Omental fat pad (tissue), 4 donors: ENCODE data around the gene C19orf38. TPM values are rescaled to one million over a fixed set of nuclear protein-coding genes. Genes with fewer than 3 reads are reported as not detected.

Experiments used
- ATAC-seq: fragments of 150-250 bp; one replicate; pipeline ENCODE4 v1.9.1; 2016; ENCODE audit warnings: mild to moderate bottlenecking, moderate library complexity; ENCODE audit not compliant: low FRiP score
- DNase-seq: peaks from one replicate; pipeline ENCODE4 v3.0.0-alpha.2; 2019; ENCODE audit warnings: low spot score
- CTCF ChIP-seq, 3 donors: fragments of 450-650 bp; IDR thresholded peaks; one replicate each; pipeline ENCODE4 v1.5.1; 2016 to 2017; ENCODE audit warnings: antibody characterized with exemption in 3 of 3, mild to moderate bottlenecking in 3 of 3, moderate library complexity in 2 of 3
- total RNA-seq, 4 donors: library from RNA; depleted of rRNA; stranded (reverse); fragments of >200 nt; gene quantifications; one replicate each; pipeline ENCODE4 v1.1.0, GENCODE V29; 2016

The C19orf38 gene
- total RNA-seq, 4 donors from 2014 or later, result 1.0 to 7.9 (median 4.9) TPM

GRCh38 chr19:10830931-10831779 lies 17.1 kb upstream of the C19orf38 start:
- DNase-seq, result no peak
- TF ChIP-seq CTCF (IDR thresholded peaks at IDR 0.05), result no peak

GRCh38 chr19:10831987-10832938 lies 16.0 kb upstream of the C19orf38 start:
- ATAC-seq (no peak), DNase-seq (no peak)
- no peak for TF ChIP-seq CTCF (IDR thresholded peaks at IDR 0.05)

More at GRCh38 chr19:10830931-10831779, 17.1 kb upstream of the C19orf38 start:
- ATAC-seq, result no peak

GRCh38 chr19:10832939-10833296 lies 15.3 kb upstream of the C19orf38 start:
- TF ChIP-seq CTCF (IDR thresholded peaks at IDR 0.05), result no peak
- DNase-seq (no peak), ATAC-seq (no peak)

GRCh38 chr19:10835089-10835753 lies 13.0 kb upstream of the C19orf38 start:
- no peak for TF ChIP-seq CTCF (IDR thresholded peaks at IDR 0.05)
- ATAC-seq (no peak), DNase-seq (no peak)

- peak in 1 of 3 donors; percentile 48 for TF ChIP-seq CTCF (IDR thresholded peaks at IDR 0.05)
- peak; percentile 100 for DNase-seq
- ATAC-seq, result peak; percentile 96
Observed at GRCh38 chr19:10835754-10836478, 12.3 kb upstream of the C19orf38 start, which contains the start of gene TMED1. Gene TMED1, minus strand, starts transcription at chr19:10836212. Its CDS starts 21 bp downstream, at chr19:10836191.
